Superior temporal gyrus (tissue), 1 donor: ENCODE measurements around the gene MYO3B.

Source experiments
- DNase-seq: peaks from one replicate; pipeline ENCODE4 v3.0.0-alpha.2; 2016; ENCODE audit errors: extremely low spot score

Gene MYO3B

GRCh38 chr2:170305711-170306110, 127.8 kb downstream of the MYO3B start:
- DNase-seq = no peak

- no peak for DNase-seq
Measured at GRCh38 chr2:170306293-170306873, 128.4 kb downstream of the MYO3B start.

GRCh38 chr2:170307052-170307451, 129.1 kb downstream of the MYO3B start:
- DNase-seq = no peak

GRCh38 chr2:170307555-170308351, 129.8 kb downstream of the MYO3B start:
- DNase-seq = no peak

GRCh38 chr2:170310876-170311502, 133.0 kb downstream of the MYO3B start:
- no peak for DNase-seq

GRCh38 chr2:170313347-170313991, 135.5 kb downstream of the MYO3B start:
- peak; percentile 20 for DNase-seq

GRCh38 chr2:170313992-170314348, 136.0 kb downstream of the MYO3B start:
- no peak for DNase-seq

- no peak for DNase-seq
Measured at GRCh38 chr2:170314744-170315447, 136.9 kb downstream of the MYO3B start.

GRCh38 chr2:170320948-170321347, 143.0 kb downstream of the MYO3B start:
- no peak for DNase-seq

- DNase-seq = no peak
Measured at GRCh38 chr2:170321526-170321925, 143.6 kb downstream of the MYO3B start.

- peak; percentile 7 for DNase-seq
Measured at GRCh38 chr2:170322140-170322766, 144.3 kb downstream of the MYO3B start.

- no peak for DNase-seq
Measured at GRCh38 chr2:170323743-170324142, 145.8 kb downstream of the MYO3B start.

GRCh38 chr2:170324640-170325046, 146.7 kb downstream of the MYO3B start:
- peak; percentile 70 for DNase-seq

- DNase-seq = no peak
Measured at GRCh38 chr2:170330881-170331280, 152.9 kb downstream of the MYO3B start.

GRCh38 chr2:170332676-170333402, 154.9 kb downstream of the MYO3B start:
- no peak for DNase-seq

- DNase-seq = no peak
Measured at GRCh38 chr2:170335351-170335750, 157.4 kb downstream of the MYO3B start.

GRCh38 chr2:170336408-170336807, 158.5 kb downstream of the MYO3B start:
- DNase-seq = no peak

- no peak for DNase-seq
Measured at GRCh38 chr2:170336916-170337315, 159.0 kb downstream of the MYO3B start.

GRCh38 chr2:170339322-170339721, 161.4 kb downstream of the MYO3B start:
- no peak for DNase-seq

- no peak for DNase-seq
Measured at GRCh38 chr2:170339750-170340692, 162.1 kb downstream of the MYO3B start.
